MCF 10A (cell line): ENCODE results near the gene CENPB. TPM values are rescaled to one million over a fixed set of nuclear protein-coding genes. Genes with fewer than 3 reads are reported as not detected.

Experiments used
- BruUV-seq: library from RNA; stranded (reverse); fragments of 400-500 nt; replicated peaks from 2 replicates; lab custom pipeline; 2021; lab: Mats Ljungman, UMichigan
- CTCF ChIA-PET: fragments of 300-600 bp; sonication (Branson Sonifier 250); formaldehyde crosslinking; extraction: SDS; loops from one replicate; lab custom pipeline; 2021; ENCODE audit warnings: antibody characterized with exemption, inconsistent platforms; lab: Yijun Ruan, JAX
- POLR2A ChIA-PET: fragments of 300-600, 350-650 bp; sonication (Branson Sonifier 250); formaldehyde crosslinking; extraction: SDS; loops from one replicate; lab custom pipeline; 2020; ENCODE audit warnings: antibody characterized with exemption, inconsistent platforms; lab: Yijun Ruan, JAX
- DNase-seq: peaks from one replicate; pipeline ENCODE4 v3.0.0-alpha.2; 2018; ENCODE audit not compliant: unreplicated experiment
- H3K27ac Mint-ChIP-seq: one replicate; pipeline ENCODE4 v1.8.0; 2022; ENCODE audit warnings: mild to moderate bottlenecking, low read depth, mixed read lengths; ENCODE audit not compliant: unreplicated experiment
- H3K27me3 Mint-ChIP-seq: one replicate; pipeline ENCODE4 v1.8.0; 2022; ENCODE audit warnings: mixed read lengths; ENCODE audit not compliant: insufficient read depth, unreplicated experiment
- H3K36me3 Mint-ChIP-seq: one replicate; pipeline ENCODE4 v1.8.0; 2022; ENCODE audit warnings: mild to moderate bottlenecking, moderate library complexity, mixed read lengths; ENCODE audit not compliant: insufficient read depth, unreplicated experiment
- H3K4me1 Mint-ChIP-seq: one replicate; pipeline ENCODE4 v1.8.0; 2022; ENCODE audit warnings: mixed read lengths; ENCODE audit not compliant: insufficient read depth, unreplicated experiment
- H3K4me3 Mint-ChIP-seq: one replicate; pipeline ENCODE4 v1.8.0; 2022; ENCODE audit warnings: mild to moderate bottlenecking, moderate library complexity, mixed read lengths; ENCODE audit not compliant: unreplicated experiment
- H3K9me3 Mint-ChIP-seq: one replicate; pipeline ENCODE4 v1.8.0; 2022; ENCODE audit warnings: mixed read lengths; ENCODE audit not compliant: unreplicated experiment
- CTCF ChIP-seq: fragments of 200-600 bp; IDR thresholded peaks from one replicate; pipeline ENCODE4 v1.8.0; 2022; ENCODE audit warnings: antibody characterized with exemption, mild to moderate bottlenecking; ENCODE audit not compliant: unreplicated experiment
- intact Hi-C: fragments of 100-400 bp; cut with micrococcal nuclease; formaldehyde crosslinking; loops from 2 replicates; pipeline ENCODE4 v1.14.1; 2022
- total RNA-seq: library from RNA; stranded (reverse); gene quantifications from 2 replicates; pipeline ENCODE4 v1.2.3, GENCODE V29; 2022

CENPB gene
- total RNA-seq, 1 experiment from 2014 or later = 54.8 TPM

GRCh38 chr20:3751675-3752385 lies 34.7 kb downstream of the CENPB start:
- no peak overlapping the region for H3K4me3 Mint-ChIP-seq
- peaks cover 7% of the 10 kb centered on the region for H3K36me3 Mint-ChIP-seq
- H3K9me3 Mint-ChIP-seq = no peaks in the 10 kb centered on the region
- H3K4me1 Mint-ChIP-seq = no peaks in the 10 kb centered on the region
- no TSS peak for BruUV-seq
- ChIA-PET CTCF (interaction anchor here (0.6 to 5.7 kb wide), 16 partner anchors 9 to 115 kb away, joined by 3 to 65 read pairs (median 6); partner anchors contain the start of genes ADISSP and SPEF1), POLR2A (interaction anchor here (1.0 to 1.1 kb wide), 2 partner anchors 14 to 17 kb away, joined by 3 read pairs; no protein-coding TSS in a partner anchor)
- TF ChIP-seq CTCF = no peak
- intact Hi-C loops = no loop called here
- no peak overlapping the region for H3K27ac Mint-ChIP-seq
- DNase-seq = no peak
- no peaks in the 10 kb centered on the region for H3K27me3 Mint-ChIP-seq

DNA sequence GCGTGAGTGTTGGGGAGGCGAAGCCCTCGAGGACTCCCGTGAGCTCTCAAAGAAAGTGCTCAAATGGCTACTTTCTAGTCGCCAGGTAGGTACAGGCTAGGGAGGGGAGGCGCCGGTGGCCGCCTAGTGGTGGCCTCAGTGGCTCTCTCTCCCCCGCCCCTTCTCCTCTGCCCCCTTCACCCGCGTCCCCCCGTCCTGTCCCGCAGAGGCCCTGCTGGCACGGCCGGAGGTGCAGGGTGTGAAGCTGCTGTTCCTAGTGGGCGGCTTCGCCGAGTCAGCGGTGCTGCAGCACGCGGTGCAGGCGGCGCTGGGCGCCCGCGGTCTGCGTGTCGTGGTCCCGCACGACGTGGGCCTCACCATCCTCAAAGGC lies 35.2 kb downstream of the CENPB start:
- no peaks in the 10 kb centered on the region for H3K9me3 Mint-ChIP-seq
- ChIA-PET POLR2A (interaction anchor here (1.0 kb wide), 1 partner anchor 17 kb away, joined by 3 read pairs; no protein-coding TSS in a partner anchor), CTCF (interaction anchor here (0.6 to 1.7 kb wide), 16 partner anchors 9 to 1159 kb away, joined by 3 to 18 read pairs (median 4); partner anchors contain the start of genes ADISSP and SPEF1)
- intact Hi-C loops = no loop called here
- no peak overlapping the region for H3K4me3 Mint-ChIP-seq
- DNase-seq = no peak
- TF ChIP-seq CTCF = no peak
- H3K4me1 Mint-ChIP-seq = no peaks in the 10 kb centered on the region
- no TSS peak for BruUV-seq
- peaks cover 7% of the 10 kb centered on the region for H3K36me3 Mint-ChIP-seq
- H3K27me3 Mint-ChIP-seq = no peaks in the 10 kb centered on the region
- no peak overlapping the region for H3K27ac Mint-ChIP-seq

GRCh38 chr20:3749689-3750531 lies 36.6 kb downstream of the CENPB start:
- no TSS peak for BruUV-seq
- Mint-ChIP-seq H3K36me3 (peaks cover 7% of the 10 kb centered on the region), H3K4me1 (no peaks in the 10 kb centered on the region), H3K27ac (no peak overlapping the region), H3K9me3 (no peaks in the 10 kb centered on the region), H3K27me3 (peaks cover under 1% of the 10 kb centered on the region), H3K4me3 (no peak overlapping the region)
- TF ChIP-seq CTCF = peak; percentile 74
- ChIA-PET POLR2A (interaction anchor here (0.9 kb wide), 1 partner anchor 541 kb away, joined by 3 read pairs; the partner anchor contains the start of gene ITPA), CTCF (interaction anchor here (0.5 to 1.8 kb wide), 12 partner anchors 8 to 429 kb away, joined by 3 to 18 read pairs (median 4); partner anchors contain the start of gene ADISSP)
- intact Hi-C loops = loop anchor here (2.0 kb wide), 1 partner anchor 33 kb away; no protein-coding TSS in a partner anchor
- no peak for DNase-seq
